NB4 (cell line): Measurements from ENCODE around the gene GPRIN2.

Experiments
- MAX ChIP-seq: IDR thresholded peaks from 2 replicates; pipeline ENCODE4 v1.6.1; 2011; ENCODE audit warnings: low read depth, low read length
- MYC ChIP-seq: IDR thresholded peaks from 2 replicates; pipeline ENCODE4 v1.6.1; 2011; ENCODE audit warnings: low read depth, low read length
- POLR2A ChIP-seq: IDR thresholded peaks from 2 replicates; pipeline ENCODE4 v1.6.1; 2011; ENCODE audit warnings: mild to moderate bottlenecking; ENCODE audit not compliant: insufficient read length; ENCODE audit errors: extremely low read depth
- TF ChIP-seq, protein P1 (sequence below): IDR thresholded peaks from one replicate; pipeline ENCODE4 v1.5.1; 2012; ENCODE audit warnings: low read depth, low read length

- TF ChIP-seq, protein P1, sequence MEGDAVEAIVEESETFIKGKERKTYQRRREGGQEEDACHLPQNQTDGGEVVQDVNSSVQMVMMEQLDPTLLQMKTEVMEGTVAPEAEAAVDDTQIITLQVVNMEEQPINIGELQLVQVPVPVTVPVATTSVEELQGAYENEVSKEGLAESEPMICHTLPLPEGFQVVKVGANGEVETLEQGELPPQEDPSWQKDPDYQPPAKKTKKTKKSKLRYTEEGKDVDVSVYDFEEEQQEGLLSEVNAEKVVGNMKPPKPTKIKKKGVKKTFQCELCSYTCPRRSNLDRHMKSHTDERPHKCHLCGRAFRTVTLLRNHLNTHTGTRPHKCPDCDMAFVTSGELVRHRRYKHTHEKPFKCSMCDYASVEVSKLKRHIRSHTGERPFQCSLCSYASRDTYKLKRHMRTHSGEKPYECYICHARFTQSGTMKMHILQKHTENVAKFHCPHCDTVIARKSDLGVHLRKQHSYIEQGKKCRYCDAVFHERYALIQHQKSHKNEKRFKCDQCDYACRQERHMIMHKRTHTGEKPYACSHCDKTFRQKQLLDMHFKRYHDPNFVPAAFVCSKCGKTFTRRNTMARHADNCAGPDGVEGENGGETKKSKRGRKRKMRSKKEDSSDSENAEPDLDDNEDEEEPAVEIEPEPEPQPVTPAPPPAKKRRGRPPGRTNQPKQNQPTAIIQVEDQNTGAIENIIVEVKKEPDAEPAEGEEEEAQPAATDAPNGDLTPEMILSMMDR = no peak
- TF ChIP-seq POLR2A (no peak), MAX (no peak), MYC (no peak)
Measured at GRCh38 chr10:46538155-46538554, 18.3 kb downstream of the GPRIN2 start.
